EH (cell line): ENCODE results near the gene G2E3.
"Not testable (repeated sequence)": the region's sequence is repeated elsewhere in the genome, so short reads cannot be mapped to it uniquely, and the experiment has no call there.

ENCODE experiments used
- DNase-seq: peaks from one replicate; pipeline ENCODE4 v3.0.0-alpha.2; 2015; ENCODE audit warnings: low read depth

G2E3 gene, protein sequence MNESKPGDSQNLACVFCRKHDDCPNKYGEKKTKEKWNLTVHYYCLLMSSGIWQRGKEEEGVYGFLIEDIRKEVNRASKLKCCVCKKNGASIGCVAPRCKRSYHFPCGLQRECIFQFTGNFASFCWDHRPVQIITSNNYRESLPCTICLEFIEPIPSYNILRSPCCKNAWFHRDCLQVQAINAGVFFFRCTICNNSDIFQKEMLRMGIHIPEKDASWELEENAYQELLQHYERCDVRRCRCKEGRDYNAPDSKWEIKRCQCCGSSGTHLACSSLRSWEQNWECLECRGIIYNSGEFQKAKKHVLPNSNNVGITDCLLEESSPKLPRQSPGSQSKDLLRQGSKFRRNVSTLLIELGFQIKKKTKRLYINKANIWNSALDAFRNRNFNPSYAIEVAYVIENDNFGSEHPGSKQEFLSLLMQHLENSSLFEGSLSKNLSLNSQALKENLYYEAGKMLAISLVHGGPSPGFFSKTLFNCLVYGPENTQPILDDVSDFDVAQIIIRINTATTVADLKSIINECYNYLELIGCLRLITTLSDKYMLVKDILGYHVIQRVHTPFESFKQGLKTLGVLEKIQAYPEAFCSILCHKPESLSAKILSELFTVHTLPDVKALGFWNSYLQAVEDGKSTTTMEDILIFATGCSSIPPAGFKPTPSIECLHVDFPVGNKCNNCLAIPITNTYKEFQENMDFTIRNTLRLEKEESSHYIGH

DNA sequence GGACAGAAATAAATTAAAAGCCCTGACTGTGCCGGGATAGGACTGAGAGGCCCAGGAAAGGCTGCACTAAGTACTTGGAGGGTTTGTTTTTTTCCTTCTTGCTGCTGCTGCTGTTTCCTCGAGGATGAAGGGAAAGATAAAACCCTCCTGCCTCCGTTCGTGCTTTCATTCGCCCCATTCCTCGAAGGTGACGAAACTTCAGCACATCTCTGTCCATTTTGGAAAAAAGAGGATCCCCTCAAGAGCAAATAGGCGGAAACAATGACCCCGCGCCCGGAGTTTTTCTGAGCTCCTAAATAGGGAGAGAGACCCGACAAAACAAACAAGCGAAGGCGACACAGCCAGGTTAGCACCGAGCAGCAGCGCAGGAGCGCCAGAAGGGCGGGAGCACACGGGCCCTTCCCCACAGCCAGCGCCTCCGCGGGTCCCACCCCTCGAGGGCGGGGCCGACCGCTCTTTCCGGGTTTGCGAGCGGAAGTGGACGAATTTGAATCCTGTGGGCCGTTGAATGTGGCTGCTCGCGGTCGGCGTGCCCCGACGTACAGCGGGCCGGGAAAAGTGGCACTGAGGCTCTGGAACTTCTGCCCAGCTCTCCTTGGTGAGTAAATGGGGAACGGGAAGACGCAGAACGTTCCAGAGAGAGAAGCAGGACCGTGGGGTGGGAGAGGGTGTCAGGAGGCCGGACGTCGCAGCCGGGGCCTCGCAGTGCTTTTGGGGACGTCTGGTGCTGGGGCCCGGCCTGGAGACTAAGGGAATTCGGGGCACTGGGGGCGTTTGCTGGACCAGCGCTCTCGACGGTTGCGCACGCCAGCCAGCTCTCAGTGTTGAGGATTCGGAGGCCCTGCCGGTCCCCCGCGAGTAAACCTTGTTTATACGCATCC is at the start of gene G2E3:
Gene G2E3, plus strand, starts transcription at position 484 of the 881 bp plus-strand sequence. CDS start 21,922 bp downstream, outside the sequence.
- peak; percentile 86 for DNase-seq

DNA sequence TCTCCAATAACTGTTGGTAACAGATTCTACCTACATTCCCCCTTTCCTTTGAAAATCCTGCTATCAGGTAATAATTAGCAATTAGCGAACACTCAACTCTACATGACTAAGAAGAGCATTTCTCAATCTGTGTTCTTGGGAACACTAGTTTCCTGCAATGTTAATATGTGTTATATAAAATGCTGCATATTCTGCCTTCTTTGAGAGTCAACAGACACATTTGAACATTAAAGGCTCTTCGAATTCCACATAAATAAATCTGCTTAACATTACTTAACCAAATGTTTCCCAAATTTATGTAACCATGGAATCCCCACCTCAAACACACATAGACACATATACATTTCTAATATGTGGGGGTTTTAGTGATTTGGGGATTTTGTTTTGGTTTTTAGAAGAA is 41.2 kb upstream of the G2E3 start:
- DNase-seq, result no peak

GRCh38 chr14:30518867-30519560 is 39.9 kb upstream of the G2E3 start:
- DNase-seq, result no peak

DNA sequence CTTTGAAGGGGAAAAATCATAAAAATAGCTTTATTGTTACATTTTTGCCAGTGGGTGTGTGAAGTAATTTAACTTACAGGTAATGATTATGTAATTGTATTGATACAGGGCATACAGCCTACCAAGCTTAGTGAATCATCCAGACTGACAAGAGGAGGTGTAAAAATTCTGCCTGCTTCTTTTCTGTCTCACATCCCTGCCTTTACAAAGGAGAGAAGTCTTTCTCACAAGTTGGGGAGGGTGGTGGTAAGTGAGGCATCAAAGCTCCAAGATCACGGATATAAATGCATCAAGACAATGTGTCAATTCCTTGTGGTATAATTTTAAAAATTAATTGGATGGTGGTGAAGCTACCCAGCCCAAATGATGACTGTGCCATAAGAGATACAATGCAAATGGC is 39.0 kb upstream of the G2E3 start:
- DNase-seq, result no peak

GRCh38 chr14:30520536-30520935 is 38.4 kb upstream of the G2E3 start:
- DNase-seq, result no peak

DNA sequence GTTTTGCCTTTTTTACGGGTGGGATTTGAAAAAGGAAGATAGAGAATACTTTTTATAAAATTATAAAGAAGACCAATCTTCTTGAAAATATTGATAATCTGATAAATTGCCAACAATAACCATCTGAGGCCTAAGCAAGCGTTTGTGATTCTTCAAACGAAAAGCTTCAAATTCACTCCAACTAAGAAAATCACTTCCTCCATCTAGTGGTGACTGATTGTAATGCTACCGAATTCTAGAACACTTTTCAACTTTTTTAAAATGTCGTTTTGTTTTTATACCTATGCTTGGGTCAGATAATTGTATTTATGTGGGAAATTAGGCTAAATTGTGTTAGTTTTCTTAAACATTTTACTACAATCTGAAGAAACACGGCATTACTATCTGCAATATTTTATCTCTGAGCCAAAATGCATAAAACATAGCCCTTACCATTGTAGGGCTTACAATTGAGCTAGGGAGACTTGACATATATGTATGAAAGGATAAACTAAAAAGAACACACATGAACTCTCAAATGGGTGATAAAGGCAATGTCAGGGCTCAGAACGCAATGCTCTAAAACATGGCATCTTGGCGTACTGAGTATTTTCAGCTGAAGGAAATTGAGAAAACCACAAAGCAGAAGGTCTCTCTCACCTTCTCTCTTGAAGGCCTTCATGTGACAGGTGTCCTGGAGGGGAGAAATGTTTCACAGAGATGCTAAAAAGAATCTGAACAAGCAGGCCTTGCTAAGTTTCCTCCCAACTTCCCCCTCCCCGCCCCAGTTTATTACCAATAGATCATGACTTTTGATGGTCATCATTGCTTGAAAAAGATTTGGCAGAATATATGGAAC is 36.8 kb upstream of the G2E3 start:
- peak; percentile 39 for DNase-seq

DNA sequence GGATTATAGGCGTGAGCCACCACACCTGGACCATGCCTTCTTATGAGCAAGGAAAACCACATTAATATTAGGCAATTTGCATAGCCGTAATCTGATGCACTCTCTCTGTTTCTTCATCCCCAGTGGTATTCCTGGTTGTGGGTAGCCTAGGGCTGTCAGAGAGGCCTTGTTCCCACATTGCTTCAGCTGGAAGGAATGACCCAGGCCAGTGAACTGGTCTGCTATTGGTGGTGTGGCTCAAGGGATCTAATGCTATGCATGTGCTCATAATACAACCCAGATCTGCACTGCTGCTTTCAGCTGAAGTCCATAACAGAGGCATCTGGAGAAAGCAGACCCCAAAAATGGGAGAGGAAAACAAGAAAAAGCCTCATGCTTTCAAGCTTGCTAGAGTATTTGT is 33.1 kb upstream of the G2E3 start:
- DNase-seq, result peak; percentile 46

- DNase-seq, result no peak
Measured at GRCh38 chr14:30527196-30527595, 31.8 kb upstream of the G2E3 start.

DNA sequence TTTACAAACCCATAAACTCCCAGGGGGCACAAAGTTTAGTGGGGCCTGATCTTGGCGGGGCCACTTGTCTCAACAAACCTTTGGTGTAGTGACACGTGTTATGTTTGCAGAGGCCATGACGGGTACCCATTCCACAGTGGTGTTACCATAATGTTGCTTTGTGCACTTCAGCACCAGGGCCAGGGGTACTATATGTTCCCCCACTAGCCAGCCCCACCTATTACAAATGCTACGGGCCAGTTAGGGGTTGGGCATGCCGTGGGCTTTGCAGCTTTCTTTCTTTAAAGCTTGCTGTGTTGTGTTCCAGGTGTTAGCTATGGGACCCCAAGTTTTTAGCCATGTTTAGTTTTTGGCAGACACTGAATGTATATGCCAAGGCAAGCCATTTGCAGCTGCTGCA is 30.8 kb upstream of the G2E3 start:
- DNase-seq, result no peak

GRCh38 chr14:30528778-30529642 is 29.9 kb upstream of the G2E3 start:
- no peak for DNase-seq

- no peak for DNase-seq
Measured at GRCh38 chr14:30532264-30532663, 26.7 kb upstream of the G2E3 start.

DNA sequence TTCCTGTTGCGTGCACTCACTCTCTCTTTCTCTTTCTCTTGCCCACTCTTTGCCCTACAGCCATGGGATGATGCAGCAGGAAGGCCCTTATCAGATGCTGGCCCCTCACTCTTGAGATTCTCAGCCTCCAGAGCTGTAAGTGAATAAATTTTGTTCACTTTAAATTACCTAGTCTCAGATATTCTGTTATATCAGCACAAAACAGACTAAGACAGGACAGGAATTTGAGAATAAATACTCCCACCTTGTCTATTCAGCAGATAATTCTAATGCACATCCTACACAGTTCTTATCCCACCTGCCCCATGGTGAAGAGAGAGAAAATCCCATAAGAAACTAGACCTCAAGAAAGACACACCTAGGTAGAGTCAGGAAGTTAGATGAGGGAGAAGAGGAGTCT is 25.8 kb upstream of the G2E3 start:
- DNase-seq, result no peak

DNA sequence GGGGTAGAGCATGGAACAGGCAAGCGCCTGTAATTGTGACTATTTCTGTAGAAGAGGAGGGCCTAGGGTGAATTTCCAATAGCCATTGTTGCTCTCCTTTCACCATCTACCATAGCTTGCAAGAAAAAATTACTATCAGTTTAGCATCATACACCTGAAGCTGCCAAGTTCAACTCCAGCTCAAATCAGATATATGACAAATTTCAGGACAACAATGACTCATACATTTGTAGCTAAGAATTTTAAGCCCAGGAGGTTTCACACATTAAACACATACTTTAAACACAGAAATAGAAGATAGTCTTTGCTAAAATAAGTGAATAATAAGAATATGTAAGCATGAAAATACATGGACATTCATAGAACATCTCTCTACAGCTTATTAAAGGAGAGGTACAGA is 17.6 kb upstream of the G2E3 start:
- DNase-seq, result no peak

- DNase-seq, result not testable (repeated sequence)
Measured at GRCh38 chr14:30546735-30547134, 12.2 kb upstream of the G2E3 start.

DNA sequence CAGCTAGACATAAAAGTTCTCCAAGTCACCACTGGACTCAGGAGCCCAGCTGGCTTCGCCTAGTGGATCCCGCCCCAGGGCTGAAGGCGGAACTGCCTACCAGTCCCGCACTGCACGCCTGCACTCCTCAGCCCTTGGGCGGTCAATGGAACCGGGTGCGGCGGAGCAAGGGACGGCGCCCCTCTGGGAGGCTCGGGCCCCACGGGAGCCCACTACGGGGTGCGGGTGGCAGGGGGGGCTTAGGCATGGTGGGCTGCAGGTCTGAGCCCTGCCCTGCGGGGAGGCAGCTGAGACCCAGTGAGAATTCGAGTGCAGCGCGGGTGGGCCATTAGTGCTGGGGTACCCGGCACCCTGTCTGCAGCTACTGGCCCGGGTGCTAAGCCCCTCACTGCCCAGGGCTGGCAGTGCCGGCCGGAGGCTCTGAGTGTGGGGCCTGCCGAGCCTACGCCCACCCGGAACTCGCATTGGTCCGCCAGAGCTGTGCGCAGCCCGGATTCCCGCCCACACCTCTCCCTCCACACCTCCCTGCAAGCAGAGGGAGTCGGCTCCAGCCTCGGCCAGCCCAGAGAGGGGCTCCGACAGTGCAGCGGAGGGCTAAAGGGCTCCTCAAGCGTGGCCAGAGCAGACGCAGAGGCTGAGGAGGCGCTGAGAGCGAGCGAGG is 11.4 kb upstream of the G2E3 start:
- DNase-seq, result no peak

GRCh38 chr14:30550335-30550734 is 8.6 kb upstream of the G2E3 start:
- DNase-seq, result peak; percentile 55

DNA sequence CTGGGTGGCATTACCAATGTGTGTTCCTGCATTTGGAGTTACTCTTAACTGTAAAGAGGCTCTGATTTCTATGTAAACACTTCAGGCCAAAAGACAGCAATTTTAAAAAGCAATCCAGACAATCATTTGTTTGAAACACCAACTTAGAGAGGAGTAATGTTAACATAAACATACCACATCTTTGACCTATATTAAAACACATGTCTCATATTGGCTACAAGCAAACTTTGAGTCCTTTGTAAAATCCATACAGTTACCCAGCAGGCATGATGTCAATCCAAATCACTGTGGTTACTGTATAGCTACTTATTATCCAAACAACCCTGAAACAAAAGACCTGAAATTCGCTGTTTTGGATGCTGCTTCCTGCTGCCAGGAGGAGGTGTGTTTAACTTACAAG is 7.5 kb upstream of the G2E3 start:
- no peak for DNase-seq

GRCh38 chr14:30553311-30553989 is 5.5 kb upstream of the G2E3 start:
- DNase-seq, result peak; percentile 78

- no peak for DNase-seq
Measured at GRCh38 chr14:30558362-30558674, 640 bp upstream of the G2E3 start.
